Naive thymus-derived CD4-positive, alpha-beta T cell (primary cell): ENCODE results near the gene HSD3B1. TPM values are rescaled to one million over a fixed set of nuclear protein-coding genes. Genes with fewer than 3 reads are reported as not detected.

ENCODE experiments used
- ATAC-seq: fragments of 150-1000 bp; cut with Tn5 transposase; 2 replicates; pipeline ENCODE4 v1.10.0; 2021; ENCODE audit warnings: mild to moderate bottlenecking, moderate library complexity
- CTCF ChIA-PET: fragments of 350-600 bp; sonication (Branson Sonifier 250); formaldehyde crosslinking; loops from one replicate; lab custom pipeline; 2021; ENCODE audit warnings: antibody characterized with exemption; lab: Charles Lee
- POLR2A ChIA-PET: fragments of 350-600 bp; sonication (Branson Sonifier 250); formaldehyde crosslinking; loops from one replicate; lab custom pipeline; 2021; ENCODE audit warnings: antibody characterized with exemption, inconsistent platforms; lab: Charles Lee
- DNase-seq, 9 donors: peaks; one replicate each; pipeline versions ENCODE4 v3.0.0 to v3.0.0-alpha.2; 2020 to 2022; ENCODE audit warnings: mixed read lengths in 1 of 9
- H3K27ac ChIP-seq: one replicate; pipeline ENCODE4 v1.7.0; 2013; ENCODE audit warnings: mild to moderate bottlenecking, low read depth, low read length, moderate library complexity
- H3K27me3 ChIP-seq, 2 donors: one replicate each; pipeline ENCODE4 v1.7.0; 2013; ENCODE audit warnings: low read length in 2 of 2, mild to moderate bottlenecking in 2 of 2, moderate library complexity in 2 of 2; ENCODE audit not compliant: control insufficient read depth in 2 of 2, insufficient read depth in 2 of 2
- H3K36me3 ChIP-seq, 3 experiments: 1 replicate in 2 of 3; 2 replicates in 1 of 3; pipeline ENCODE4 v1.7.0; 2013; ENCODE audit warnings: low read length in 3 of 3, mild to moderate bottlenecking in 3 of 3, moderate library complexity in 1 of 3; ENCODE audit not compliant: insufficient read depth in 3 of 3, control insufficient read depth in 2 of 3
- H3K4me1 ChIP-seq, 2 donors: one replicate each; pipeline ENCODE4 v1.7.0; 2013; ENCODE audit warnings: low read length in 2 of 2, mild to moderate bottlenecking in 2 of 2, moderate library complexity in 1 of 2; ENCODE audit not compliant: control insufficient read depth in 2 of 2, insufficient read depth in 2 of 2
- H3K4me3 ChIP-seq: 2 replicates; pipeline ENCODE4 v1.7.0; 2013; ENCODE audit warnings: mild to moderate bottlenecking, low read length
- H3K9me3 ChIP-seq, 3 experiments: 1 replicate in 2 of 3; 2 replicates in 1 of 3; pipeline ENCODE4 v1.7.0; 2013; ENCODE audit warnings: low read length in 3 of 3; ENCODE audit not compliant: control insufficient read depth in 2 of 3
- H3K27ac Mint-ChIP-seq, 9 donors: one replicate each; pipeline ENCODE4 v1.8.0; 2020 to 2022; ENCODE audit warnings: mixed read lengths in 9 of 9, mild to moderate bottlenecking in 8 of 9, moderate library complexity in 5 of 9, inconsistent platforms in 2 of 9
- H3K27me3 Mint-ChIP-seq, 5 donors: one replicate each; pipeline ENCODE4 v1.8.0; 2021 to 2022; ENCODE audit warnings: mixed read lengths in 5 of 5, mild to moderate bottlenecking in 1 of 5
- H3K36me3 Mint-ChIP-seq, 5 donors: one replicate each; pipeline ENCODE4 v1.8.0; 2020 to 2022; ENCODE audit warnings: mixed read lengths in 5 of 5, mild to moderate bottlenecking in 3 of 5, inconsistent platforms in 1 of 5
- H3K4me1 Mint-ChIP-seq, 7 donors: one replicate each; pipeline ENCODE4 v1.8.0; 2020 to 2022; ENCODE audit warnings: mixed read lengths in 7 of 7, mild to moderate bottlenecking in 3 of 7, inconsistent platforms in 1 of 7
- H3K4me3 Mint-ChIP-seq, 10 donors: one replicate each; pipeline ENCODE4 v1.8.0; 2020 to 2022; ENCODE audit warnings: mild to moderate bottlenecking in 10 of 10, mixed read lengths in 10 of 10, moderate library complexity in 6 of 10, inconsistent platforms in 2 of 10
- H3K9me3 Mint-ChIP-seq, 11 donors: one replicate each; pipeline ENCODE4 v1.8.0; 2020 to 2022; ENCODE audit warnings: mixed read lengths in 11 of 11, mild to moderate bottlenecking in 4 of 11, inconsistent platforms in 1 of 11, moderate library complexity in 1 of 11
- intact Hi-C, 2 donors: fragments of 100-400 bp; cut with micrococcal nuclease; formaldehyde crosslinking; loops; one replicate each; pipeline ENCODE4 v1.15.1; 2023
- polyA plus RNA-seq, 2 donors: library from polyadenylated mRNA; unstranded; fragments of 300-500 nt; fragmentation: Illumina TruSeq; gene quantifications; one replicate each; pipeline ENCODE4 v1.2.3, GENCODE V29; 2021
- total RNA-seq, 6 experiments: library from RNA in 5 of 6; stranded (reverse) in 5 of 6; gene quantifications; 1 replicate in 5 of 6; 2 replicates in 1 of 6; pipeline ENCODE4 v1.2.3 and lab custom pipeline; 2021 to 2026

HSD3B1 gene
- total and polyA plus RNA-seq, 7 experiments from 2014 or later, result not detected

GRCh38 chr1:119489201-119489600, 17.8 kb upstream of the HSD3B1 start:
- no peak overlapping the region for H3K4me3 ChIP-seq
- no peaks in the 10 kb centered on the region for H3K36me3 ChIP-seq
- peaks cover 0 to 40% (median 19%) of the 10 kb centered on the region in 5 donors for H3K27me3 Mint-ChIP-seq
- no peaks in the 10 kb centered on the region for H3K4me1 ChIP-seq
- no peak for ATAC-seq
- H3K36me3 Mint-ChIP-seq, result no peaks in the 10 kb centered on the region
- H3K4me1 Mint-ChIP-seq, result no peaks in the 10 kb centered on the region
- H3K27me3 ChIP-seq, result no peaks in the 10 kb centered on the region
- CTCF ChIA-PET, result no interaction called here
- H3K9me3 ChIP-seq, result no peaks in the 10 kb centered on the region
- intact Hi-C loops, result no loop called here
- H3K9me3 Mint-ChIP-seq, result peaks cover 0 to 8% (median under 1%) of the 10 kb centered on the region in 11 donors
- H3K4me3 Mint-ChIP-seq, result no peak overlapping the region
- no peak overlapping the region for H3K27ac Mint-ChIP-seq
- no peak for DNase-seq
- POLR2A ChIA-PET, result no interaction called here
- no peak overlapping the region for H3K27ac ChIP-seq

GRCh38 chr1:119490925-119491324, 16.1 kb upstream of the HSD3B1 start:
- no peak for DNase-seq
- Histone ChIP-seq H3K27ac (no peak overlapping the region), H3K9me3 (no peaks in the 10 kb centered on the region), H3K36me3 (no peaks in the 10 kb centered on the region), H3K27me3 (no peaks in the 10 kb centered on the region), H3K4me1 (no peaks in the 10 kb centered on the region), H3K4me3 (no peak overlapping the region)
- ChIA-PET POLR2A (no interaction called here), CTCF (no interaction called here)
- H3K36me3 Mint-ChIP-seq, result no peaks in the 10 kb centered on the region
- H3K4me1 Mint-ChIP-seq, result no peaks in the 10 kb centered on the region
- intact Hi-C loops, result no loop called here
- no peak for ATAC-seq
- H3K27ac Mint-ChIP-seq, result no peak overlapping the region
- no peak overlapping the region for H3K4me3 Mint-ChIP-seq
- peaks cover 0 to 44% (median 22%) of the 10 kb centered on the region in 5 donors for H3K27me3 Mint-ChIP-seq
- peaks cover 0 to 12% (median 3%) of the 10 kb centered on the region in 11 donors for H3K9me3 Mint-ChIP-seq

- H3K9me3 ChIP-seq, result no peaks in the 10 kb centered on the region
- no peaks in the 10 kb centered on the region for H3K27me3 ChIP-seq
- no peak for ATAC-seq
- POLR2A ChIA-PET, result no interaction called here
- peaks cover 0 to 48% (median 22%) of the 10 kb centered on the region in 5 donors for H3K27me3 Mint-ChIP-seq
- H3K4me1 Mint-ChIP-seq, result no peaks in the 10 kb centered on the region
- no peaks in the 10 kb centered on the region for H3K36me3 Mint-ChIP-seq
- H3K9me3 Mint-ChIP-seq, result peaks cover 2 to 18% (median 7%) of the 10 kb centered on the region in 11 donors
- intact Hi-C loops, result no loop called here
- no peak overlapping the region for H3K27ac Mint-ChIP-seq
- H3K4me3 Mint-ChIP-seq, result no peak overlapping the region
- CTCF ChIA-PET, result no interaction called here
- no peak overlapping the region for H3K27ac ChIP-seq
- H3K4me1 ChIP-seq, result no peaks in the 10 kb centered on the region
- no peaks in the 10 kb centered on the region for H3K36me3 ChIP-seq
- H3K4me3 ChIP-seq, result no peak overlapping the region
- no peak for DNase-seq
Observed at GRCh38 chr1:119492763-119493162, 14.2 kb upstream of the HSD3B1 start.

DNA sequence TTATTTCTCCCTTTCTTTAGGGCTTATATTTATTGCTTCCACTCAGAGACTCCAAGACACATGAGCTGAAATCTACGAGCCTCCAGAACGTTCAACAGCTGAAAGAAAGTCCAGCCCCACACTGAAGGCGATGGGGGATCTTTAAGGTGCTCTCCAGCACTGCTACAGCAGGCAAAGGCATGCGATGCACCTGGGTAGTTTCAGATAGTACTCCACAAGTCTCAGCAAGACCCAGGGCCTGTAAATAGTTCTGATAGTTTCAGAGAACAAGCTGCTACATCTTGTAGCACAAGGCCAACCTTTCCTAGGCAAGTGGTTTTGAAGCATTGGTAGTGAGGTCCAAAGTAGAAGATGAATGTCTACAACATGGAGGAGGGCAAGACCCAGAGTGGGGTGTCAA, 2.2 kb upstream of the HSD3B1 start:
- Mint-ChIP-seq H3K27ac (no peak overlapping the region), H3K9me3 (peaks cover 0 to 20% (median 2%) of the 10 kb centered on the region in 11 donors), H3K27me3 (no peaks in the 10 kb centered on the region), H3K4me1 (no peaks in the 10 kb centered on the region), H3K36me3 (no peaks in the 10 kb centered on the region), H3K4me3 (no peak overlapping the region)
- H3K9me3 ChIP-seq, result no peaks in the 10 kb centered on the region
- no peaks in the 10 kb centered on the region for H3K4me1 ChIP-seq
- no peaks in the 10 kb centered on the region for H3K27me3 ChIP-seq
- intact Hi-C loops, result no loop called here
- DNase-seq (no peak), ATAC-seq (no peak)
- CTCF ChIA-PET, result no interaction called here
- POLR2A ChIA-PET, result no interaction called here
- H3K36me3 ChIP-seq, result no peaks in the 10 kb centered on the region
- H3K27ac ChIP-seq, result no peak overlapping the region
- H3K4me3 ChIP-seq, result no peak overlapping the region

- Histone ChIP-seq H3K4me3 (no peak overlapping the region), H3K9me3 (no peaks in the 10 kb centered on the region), H3K4me1 (no peaks in the 10 kb centered on the region), H3K36me3 (no peaks in the 10 kb centered on the region), H3K27ac (no peak overlapping the region), H3K27me3 (no peaks in the 10 kb centered on the region)
- H3K9me3 Mint-ChIP-seq, result peaks cover 0 to 5% (median 0%) of the 10 kb centered on the region in 11 donors
- DNase-seq (no peak), ATAC-seq (no peak)
- H3K4me1 Mint-ChIP-seq, result peaks cover 0 to 3% (median 0%) of the 10 kb centered on the region in 7 donors
- ChIA-PET POLR2A (no interaction called here), CTCF (no interaction called here)
- no peaks in the 10 kb centered on the region for H3K36me3 Mint-ChIP-seq
- no peak overlapping the region for H3K4me3 Mint-ChIP-seq
- peaks cover 3 to 18% (median 15%) of the 10 kb centered on the region in 5 donors for H3K27me3 Mint-ChIP-seq
- no peak overlapping the region for H3K27ac Mint-ChIP-seq
- intact Hi-C loops, result no loop called here
Observed at GRCh38 chr1:119510046-119510445, 3.0 kb downstream of the HSD3B1 start.

- H3K9me3 Mint-ChIP-seq, result peaks cover 0 to 12% (median 0%) of the 10 kb centered on the region in 11 donors
- H3K4me1 Mint-ChIP-seq, result peaks cover 0 to 2% (median 0%) of the 10 kb centered on the region in 7 donors
- intact Hi-C loops, result no loop called here
- Histone ChIP-seq H3K4me1 (no peaks in the 10 kb centered on the region), H3K4me3 (no peak overlapping the region), H3K36me3 (no peaks in the 10 kb centered on the region), H3K9me3 (no peaks in the 10 kb centered on the region), H3K27ac (no peak overlapping the region), H3K27me3 (no peaks in the 10 kb centered on the region)
- H3K4me3 Mint-ChIP-seq, result no peak overlapping the region
- peaks cover 3 to 22% (median 21%) of the 10 kb centered on the region in 5 donors for H3K27me3 Mint-ChIP-seq
- CTCF ChIA-PET, result no interaction called here
- H3K36me3 Mint-ChIP-seq, result peaks cover 0 to 3% (median 0%) of the 10 kb centered on the region in 5 donors
- ATAC-seq (no peak), DNase-seq (no peak)
- POLR2A ChIA-PET, result no interaction called here
- H3K27ac Mint-ChIP-seq, result no peak overlapping the region
Observed at GRCh38 chr1:119515221-119515620, 8.2 kb downstream of the HSD3B1 start.

DNA sequence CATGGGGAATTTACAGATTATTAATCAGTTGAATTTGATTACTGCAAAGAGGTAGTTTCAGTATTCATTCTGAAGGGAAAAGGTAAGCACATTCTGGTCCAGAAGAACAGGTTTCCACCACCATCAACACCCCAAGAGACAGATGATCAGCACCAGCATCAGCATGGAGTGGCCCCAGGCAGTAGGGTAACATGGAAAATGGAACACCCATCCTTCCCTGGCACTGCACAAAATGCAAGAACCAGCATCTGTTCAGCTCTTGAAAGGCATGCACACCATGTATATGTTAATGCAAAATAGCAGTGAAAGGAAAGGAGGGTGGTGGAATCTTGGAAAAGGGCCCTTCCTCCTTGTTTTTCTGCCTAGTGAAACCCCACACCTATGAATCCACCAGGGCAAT, 9.2 kb downstream of the HSD3B1 start:
- no peak for ATAC-seq
- ChIA-PET POLR2A (no interaction called here), CTCF (no interaction called here)
- H3K27me3 Mint-ChIP-seq, result peaks cover 2 to 22% (median 16%) of the 10 kb centered on the region in 5 donors
- H3K27ac Mint-ChIP-seq, result no peak overlapping the region
- no peaks in the 10 kb centered on the region for H3K4me1 ChIP-seq
- H3K9me3 ChIP-seq, result no peaks in the 10 kb centered on the region
- H3K36me3 Mint-ChIP-seq, result peaks cover 0 to 3% (median 0%) of the 10 kb centered on the region in 5 donors
- no peak for DNase-seq
- H3K4me3 Mint-ChIP-seq, result no peak overlapping the region
- H3K4me1 Mint-ChIP-seq, result no peaks in the 10 kb centered on the region
- H3K27me3 ChIP-seq, result no peaks in the 10 kb centered on the region
- H3K36me3 ChIP-seq, result no peaks in the 10 kb centered on the region
- no peak overlapping the region for H3K4me3 ChIP-seq
- intact Hi-C loops, result no loop called here
- H3K27ac ChIP-seq, result no peak overlapping the region
- peaks cover 0 to 9% (median 0%) of the 10 kb centered on the region in 11 donors for H3K9me3 Mint-ChIP-seq
